Osteoblast (primary cell): ENCODE measurements around the gene SCN8A. TPM values are rescaled to one million over a fixed set of nuclear protein-coding genes. Genes with fewer than 3 reads are reported as not detected.

ENCODE experiments used
- DNase-seq: peaks from one replicate; pipeline ENCODE4 v3.0.0; 2011; ENCODE audit warnings: low spot score, mixed read lengths; ENCODE audit not compliant: insufficient read length; ENCODE audit errors: missing footprints
- H2AFZ ChIP-seq: 2 replicates; pipeline ENCODE4 v1.6.0; 2011; ENCODE audit warnings: mild to moderate bottlenecking, low read length
- H3K27ac ChIP-seq: 2 replicates; pipeline ENCODE4 v1.5.1; 2011; ENCODE audit warnings: mild to moderate bottlenecking, low read depth, low read length, moderate library complexity
- H3K27me3 ChIP-seq: 2 replicates; pipeline ENCODE4 v1.6.0; 2012; ENCODE audit warnings: mild to moderate bottlenecking, control low read depth, inconsistent platforms, low read length, moderate library complexity; ENCODE audit not compliant: insufficient read depth
- H3K36me3 ChIP-seq: 2 replicates; pipeline ENCODE4 v1.5.1; 2011; ENCODE audit warnings: mild to moderate bottlenecking, low read length, control low read depth, moderate library complexity; ENCODE audit not compliant: insufficient read depth
- H3K4me1 ChIP-seq: 2 replicates; pipeline ENCODE4 v1.5.1; 2011; ENCODE audit warnings: mild to moderate bottlenecking, low read length, control low read depth, moderate library complexity; ENCODE audit not compliant: insufficient read depth
- H3K4me2 ChIP-seq: 2 replicates; pipeline ENCODE4 v1.6.0; 2011; ENCODE audit warnings: mild to moderate bottlenecking, low read length; ENCODE audit not compliant: insufficient read depth
- H3K4me3 ChIP-seq: fragments of 200-600 bp; sonication (generic); 3 replicates; pipeline ENCODE4 v1.5.1; 2012; ENCODE audit warnings: mild to moderate bottlenecking, low read length, inconsistent platforms; ENCODE audit not compliant: insufficient read depth
- H3K79me2 ChIP-seq: 2 replicates; pipeline ENCODE4 v1.6.0; 2012; ENCODE audit warnings: mild to moderate bottlenecking, low read length, control low read depth, inconsistent platforms; ENCODE audit not compliant: insufficient read depth
- H3K9me3 ChIP-seq: 2 replicates; pipeline ENCODE4 v1.5.1; 2011; ENCODE audit warnings: low read depth, low read length, control low read depth
- H4K20me1 ChIP-seq: 2 replicates; pipeline ENCODE4 v1.6.0; 2012; ENCODE audit warnings: mild to moderate bottlenecking, low read length, control low read depth; ENCODE audit not compliant: insufficient read depth
- CTCF ChIP-seq: IDR thresholded peaks from 2 replicates; pipeline ENCODE4 v1.5.1; 2011; ENCODE audit warnings: mild to moderate bottlenecking, low read depth, low read length, moderate library complexity; ENCODE audit errors: extremely low read depth
- total RNA-seq: library from RNA; depleted of rRNA; stranded (reverse); fragments of >200 nt; gene quantifications from 2 replicates; pipeline ENCODE4 v1.2.3, GENCODE V29; 2012

SCN8A gene
- total RNA-seq, 1 donor: 26.4 TPM

- Histone ChIP-seq H3K79me2 (no peaks in the 10 kb centered on the region), H3K27ac (no peak overlapping the region), H4K20me1 (no peaks in the 10 kb centered on the region), H2AFZ (no peak overlapping the region), H3K36me3 (peaks cover 15% of the 10 kb centered on the region), H3K4me1 (no peaks in the 10 kb centered on the region), H3K4me2 (no peak overlapping the region), H3K9me3 (no peaks in the 10 kb centered on the region), H3K4me3 (no peak overlapping the region), H3K27me3 (no peaks in the 10 kb centered on the region)
- TF ChIP-seq CTCF: no peak
- no peak for DNase-seq
Measured at GRCh38 chr12:51798501-51798900, 207.5 kb downstream of the SCN8A start.

GRCh38 chr12:51801027-51801426 is 210.0 kb downstream of the SCN8A start:
- Histone ChIP-seq H3K27me3 (no peaks in the 10 kb centered on the region), H3K79me2 (no peaks in the 10 kb centered on the region), H2AFZ (no peak overlapping the region), H3K4me3 (no peak overlapping the region), H3K4me2 (no peak overlapping the region), H3K36me3 (peaks cover 3% of the 10 kb centered on the region), H3K27ac (no peak overlapping the region), H3K4me1 (no peaks in the 10 kb centered on the region), H4K20me1 (no peaks in the 10 kb centered on the region), H3K9me3 (no peaks in the 10 kb centered on the region)
- no peak for DNase-seq
- TF ChIP-seq CTCF: no peak

GRCh38 chr12:51806896-51807295 is 215.9 kb downstream of the SCN8A start:
- no peak overlapping the region for H3K4me2 ChIP-seq
- no peak for TF ChIP-seq CTCF
- H3K36me3 ChIP-seq: peaks cover 25% of the 10 kb centered on the region
- H3K27me3 ChIP-seq: no peaks in the 10 kb centered on the region
- no peak overlapping the region for H3K27ac ChIP-seq
- no peak for DNase-seq
- no peaks in the 10 kb centered on the region for H3K79me2 ChIP-seq
- no peak overlapping the region for H2AFZ ChIP-seq
- no peak overlapping the region for H3K4me3 ChIP-seq
- H3K4me1 ChIP-seq: no peaks in the 10 kb centered on the region
- H3K9me3 ChIP-seq: no peaks in the 10 kb centered on the region
- no peaks in the 10 kb centered on the region for H4K20me1 ChIP-seq

GRCh38 chr12:51809193-51809592 is 218.2 kb downstream of the SCN8A start:
- no peak overlapping the region for H2AFZ ChIP-seq
- no peaks in the 10 kb centered on the region for H4K20me1 ChIP-seq
- no peaks in the 10 kb centered on the region for H3K9me3 ChIP-seq
- no peaks in the 10 kb centered on the region for H3K27me3 ChIP-seq
- H3K36me3 ChIP-seq: peaks cover 25% of the 10 kb centered on the region
- H3K4me3 ChIP-seq: no peak overlapping the region
- no peak for DNase-seq
- no peak overlapping the region for H3K27ac ChIP-seq
- no peak overlapping the region for H3K4me2 ChIP-seq
- peaks cover 3% of the 10 kb centered on the region for H3K4me1 ChIP-seq
- no peak for TF ChIP-seq CTCF
- H3K79me2 ChIP-seq: no peaks in the 10 kb centered on the region
